Stimulated activated CD4-positive, alpha-beta T cell treated with anti-CD3 and anti-CD28 coated beads, Interleukin-1b, Interleukin-23, amount 100 ng/mL, for 1 hour (primary cell): ENCODE results near the gene PARP16.
A peak's percentile ranks its signal among the peaks of the same experiment; 100 is the strongest.

Experiments
- DNase-seq, 2 donors: peaks; one replicate each; pipeline ENCODE4 v3.0.0-alpha.2; 2020; ENCODE audit warnings: low read depth in 2 of 2

PARP16 gene

DNA sequence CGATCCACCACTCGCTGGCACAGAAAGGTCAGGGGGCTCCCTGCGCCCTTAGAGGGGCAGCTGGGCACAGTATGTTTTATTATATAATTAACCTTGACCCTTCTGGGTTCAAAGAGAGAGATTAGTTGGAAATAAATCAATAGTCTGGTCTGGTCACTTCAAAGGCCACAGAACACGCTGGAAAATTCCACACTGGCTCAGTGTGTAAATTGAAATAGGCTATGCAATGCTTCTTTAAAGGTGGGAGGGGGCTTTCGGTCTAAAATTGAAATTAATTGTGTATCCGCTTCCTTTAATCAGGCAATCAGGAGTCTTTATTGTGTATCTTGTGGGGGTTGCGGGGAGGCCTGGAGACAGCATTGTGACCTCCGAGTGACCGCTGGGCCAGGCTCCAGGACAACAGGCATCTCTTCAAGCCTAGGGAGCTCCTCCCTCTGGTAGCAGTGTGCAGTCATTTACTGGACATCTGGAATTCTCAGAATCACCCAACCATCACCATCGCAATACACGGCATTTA lies 25.8 kb upstream of the PARP16 start:
- no peak for DNase-seq

DNA sequence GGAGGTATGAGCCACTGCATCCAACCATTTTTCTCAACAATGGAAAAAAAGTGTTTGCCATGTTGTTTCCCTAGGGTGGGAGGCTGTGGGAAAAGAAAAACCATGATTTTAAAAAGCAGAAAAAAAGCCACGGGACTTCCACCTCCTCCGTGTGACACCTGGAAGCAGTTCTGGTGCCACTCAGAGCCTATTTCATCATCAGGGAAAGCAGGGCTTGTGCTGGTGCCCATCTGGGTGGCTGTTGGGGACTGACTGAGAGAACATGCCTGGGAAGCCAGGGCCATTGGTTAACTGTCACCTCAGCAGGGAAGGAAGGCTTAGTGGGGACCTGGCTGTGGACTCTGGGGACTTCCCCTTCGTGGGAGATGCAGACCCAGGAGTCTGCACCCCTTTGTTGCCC lies 25.1 kb upstream of the PARP16 start:
- no peak for DNase-seq

DNA sequence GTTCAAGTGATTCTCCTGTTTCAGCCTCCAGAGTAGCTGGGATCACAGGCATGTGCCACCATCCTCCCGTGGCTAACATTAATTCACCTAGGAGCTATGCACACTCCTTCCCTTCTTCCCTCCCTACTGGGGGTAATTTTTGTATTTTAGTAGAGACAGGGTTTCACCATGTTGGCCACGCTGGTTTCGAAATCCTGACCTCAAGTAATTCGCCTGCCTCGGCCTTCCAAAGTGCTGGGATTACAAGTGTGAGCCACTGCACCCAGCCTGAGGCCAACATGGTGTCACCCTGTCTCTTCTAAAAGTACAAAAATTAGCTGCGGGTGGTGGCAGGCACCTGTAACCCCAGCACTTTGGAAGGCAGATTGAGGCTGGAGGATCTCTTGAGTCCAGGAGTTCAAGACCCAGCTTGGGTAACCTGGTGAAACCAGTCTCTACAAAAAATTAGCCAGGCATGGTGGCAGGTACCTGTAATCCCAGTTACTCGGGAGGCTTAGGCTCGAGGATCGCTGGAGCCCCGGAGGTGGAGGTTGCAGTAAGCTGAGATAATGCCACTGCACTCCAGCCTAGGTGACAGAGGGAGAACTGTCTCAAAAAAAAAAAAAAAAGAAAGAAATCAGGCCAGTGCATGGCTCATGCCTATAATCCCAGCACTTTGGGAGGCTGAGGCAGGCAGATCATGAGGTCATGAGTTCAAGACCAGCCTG lies 23.9 kb upstream of the PARP16 start:
- no peak for DNase-seq

DNA sequence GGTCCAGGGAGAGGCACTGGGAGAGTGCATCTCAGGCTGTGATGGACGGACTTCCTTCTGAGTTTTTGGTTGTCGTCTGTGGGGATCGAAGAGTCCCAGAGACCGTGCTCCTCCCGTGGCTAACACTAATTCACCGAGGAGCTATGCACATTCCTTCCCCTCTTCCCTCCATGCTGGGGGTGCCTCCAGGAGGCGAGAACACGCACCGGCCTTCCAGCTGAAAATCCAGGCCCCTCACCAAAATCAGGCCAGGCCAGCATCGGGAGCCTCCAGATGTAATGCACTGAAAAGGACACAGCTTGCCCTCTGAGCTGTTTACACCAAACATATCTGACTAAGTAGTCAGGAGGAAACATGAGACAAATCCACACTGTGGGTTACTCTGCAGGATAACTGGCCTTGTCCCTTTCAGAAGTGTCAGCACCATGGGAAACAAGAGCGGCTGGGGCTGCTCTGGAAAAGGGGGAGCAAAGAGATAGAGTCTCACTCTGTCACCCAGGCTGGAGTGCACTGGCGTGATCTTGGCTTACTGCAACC lies 23.3 kb upstream of the PARP16 start:
- DNase-seq = no peak

DNA sequence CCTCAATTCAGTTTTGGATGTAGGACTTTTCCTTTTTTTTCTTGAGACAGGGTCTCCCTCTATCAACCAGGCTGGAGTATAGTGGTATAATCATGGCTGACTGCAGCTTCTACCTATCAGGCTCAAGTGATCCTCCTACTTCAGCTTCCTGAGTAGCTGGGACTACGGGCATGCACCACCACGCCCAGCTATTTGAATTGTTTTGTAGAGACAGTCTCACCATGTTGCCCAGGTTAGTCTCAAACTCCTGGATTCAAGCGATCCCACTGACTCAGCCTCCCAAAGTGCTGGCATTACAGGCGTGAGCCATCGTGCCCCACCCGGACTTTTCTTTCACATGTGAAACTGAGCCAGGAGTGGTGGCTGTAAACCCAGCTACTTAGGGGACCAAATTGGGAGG lies 21.3 kb upstream of the PARP16 start:
- no peak for DNase-seq

DNA sequence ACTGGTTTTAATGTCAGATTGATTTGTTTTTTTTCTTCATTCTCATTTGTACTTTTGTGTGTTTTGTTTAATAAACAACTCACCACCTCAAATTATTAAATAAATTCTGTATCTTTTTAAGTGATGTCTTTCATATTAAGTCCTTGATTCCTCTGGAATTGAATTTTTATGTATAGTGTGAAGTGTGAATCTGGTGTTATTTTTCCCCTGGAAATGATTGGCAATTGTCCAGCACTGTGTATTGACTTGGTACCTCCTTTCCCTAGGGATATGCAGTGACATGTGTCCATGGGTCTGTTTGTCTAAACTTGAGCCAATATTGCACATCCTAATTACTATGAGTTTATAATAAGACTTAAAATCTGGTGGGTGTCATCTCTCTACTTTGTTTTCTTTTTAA lies 19.9 kb upstream of the PARP16 start:
- DNase-seq = no peak

DNA sequence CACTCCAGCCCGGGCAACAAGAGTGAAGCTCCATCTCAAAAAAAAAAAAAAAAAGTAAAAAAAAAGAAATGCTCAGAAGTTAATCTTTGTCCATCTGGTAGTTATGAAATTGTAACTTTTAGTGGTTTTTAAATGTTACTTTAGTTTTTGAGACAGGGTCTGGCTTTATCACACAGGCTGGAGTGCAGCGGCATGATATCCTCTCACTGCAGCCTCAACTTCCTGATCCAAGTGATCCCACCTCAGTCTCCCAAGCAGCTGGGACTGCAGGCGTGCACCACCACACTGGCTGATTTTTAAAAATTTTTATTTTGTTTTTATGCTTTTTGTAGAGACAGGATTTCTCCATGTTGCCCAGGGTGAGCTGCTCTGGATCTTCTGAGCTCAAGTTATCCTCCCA lies 19.1 kb upstream of the PARP16 start:
- DNase-seq = no peak

DNA sequence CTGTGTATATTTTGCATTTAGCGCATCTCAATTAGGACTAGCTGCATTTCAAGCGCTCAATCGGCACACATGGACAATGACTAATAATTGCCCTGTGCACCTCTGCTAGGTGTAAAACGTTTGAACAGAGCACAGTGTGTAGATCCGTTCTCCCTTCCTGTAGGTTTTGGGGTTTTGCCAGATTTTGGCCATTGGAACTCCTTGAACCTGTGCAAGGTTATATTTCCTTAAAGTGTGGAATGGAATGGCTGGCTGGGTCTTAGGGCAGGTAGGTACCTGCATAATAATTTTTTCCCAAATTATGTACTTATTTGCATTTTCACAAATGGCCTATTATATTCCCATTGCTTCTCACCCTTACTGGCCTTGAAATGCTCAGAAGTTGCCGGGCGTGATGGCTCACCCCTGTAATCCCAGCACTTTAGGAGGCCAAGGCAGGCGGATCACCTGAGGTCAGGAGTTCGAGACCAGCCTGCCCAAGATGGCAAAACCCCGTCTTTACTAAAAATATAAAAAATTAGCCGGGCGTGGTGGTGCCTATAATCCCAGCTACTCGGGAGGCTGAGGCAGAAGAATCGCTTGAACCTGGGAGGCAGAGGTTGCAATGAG lies 18.6 kb upstream of the PARP16 start:
- no peak for DNase-seq

DNA sequence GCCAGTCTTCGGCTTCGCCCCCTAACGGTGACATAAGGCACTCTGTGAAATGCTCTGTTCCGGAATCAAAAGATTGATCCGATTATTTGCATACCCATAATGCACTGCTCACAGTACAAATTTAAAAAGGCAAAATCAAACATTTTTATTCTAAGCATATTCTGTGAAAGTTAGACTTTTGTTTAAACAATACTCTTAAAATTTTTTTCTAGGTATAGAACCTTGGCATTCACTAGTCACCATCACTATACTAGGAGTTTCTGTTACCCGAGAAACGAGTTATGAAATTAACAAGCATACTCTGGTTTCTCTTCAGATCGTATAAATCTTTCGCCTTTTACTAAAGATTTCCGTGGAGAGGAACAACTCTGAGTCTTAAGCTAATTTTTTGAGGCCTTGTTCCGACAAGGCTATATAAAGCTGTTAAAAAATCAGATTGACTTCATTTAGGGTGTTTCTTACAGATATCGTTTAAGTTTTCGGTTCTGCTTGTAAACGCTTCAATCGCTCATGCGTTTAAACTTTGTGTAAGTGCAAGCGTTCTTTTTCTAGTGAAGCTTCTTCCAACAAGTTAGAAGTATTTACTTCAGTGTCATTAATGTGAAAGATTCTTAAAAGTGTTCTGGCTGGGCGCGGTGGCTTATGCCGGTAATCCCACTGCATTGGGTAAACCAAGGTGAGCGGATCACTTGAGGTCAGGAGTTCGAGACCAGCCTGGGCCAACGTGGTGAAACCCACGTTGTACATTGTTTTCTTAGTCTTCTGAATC lies 17.9 kb upstream of the PARP16 start, which contains the start of gene RNU5B-1:
TSS of gene RNU5B-1 (plus strand) at position 297 of the 769 bp plus-strand sequence.
- peak; percentile 49 to 60 for DNase-seq

DNA sequence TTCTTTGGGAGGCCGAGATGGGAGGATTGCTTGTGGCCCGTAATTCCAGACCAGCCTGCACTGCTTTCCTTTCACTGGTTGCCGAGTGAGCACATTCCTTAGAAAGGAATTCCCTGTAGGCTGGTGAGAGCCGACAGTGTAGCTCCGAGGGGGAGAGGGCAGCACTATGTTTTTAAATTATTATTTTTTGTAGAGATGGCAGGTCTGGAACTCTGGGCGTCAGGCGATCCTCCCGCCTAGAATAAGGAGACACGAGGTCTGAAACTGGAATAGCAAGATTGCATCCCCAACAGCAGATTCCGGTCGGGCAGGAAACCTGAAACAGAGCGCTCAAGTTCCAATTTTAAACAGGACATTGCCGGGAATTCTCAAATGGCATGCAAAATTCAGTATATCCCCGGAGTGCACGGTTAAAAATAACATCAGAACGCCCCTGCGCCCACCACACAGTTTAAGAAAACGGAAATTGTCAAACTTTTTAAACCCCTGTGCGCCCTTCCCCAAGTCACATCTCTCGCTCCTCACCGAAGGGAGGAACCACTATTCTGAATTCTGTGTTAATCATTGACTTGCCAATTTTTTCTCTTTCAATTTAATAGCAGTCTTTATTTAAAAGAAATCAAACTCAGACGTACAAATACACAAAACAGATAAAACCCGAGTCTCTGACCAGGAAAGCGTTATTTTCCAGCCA lies 17.2 kb upstream of the PARP16 start:
- no peak for DNase-seq

DNA sequence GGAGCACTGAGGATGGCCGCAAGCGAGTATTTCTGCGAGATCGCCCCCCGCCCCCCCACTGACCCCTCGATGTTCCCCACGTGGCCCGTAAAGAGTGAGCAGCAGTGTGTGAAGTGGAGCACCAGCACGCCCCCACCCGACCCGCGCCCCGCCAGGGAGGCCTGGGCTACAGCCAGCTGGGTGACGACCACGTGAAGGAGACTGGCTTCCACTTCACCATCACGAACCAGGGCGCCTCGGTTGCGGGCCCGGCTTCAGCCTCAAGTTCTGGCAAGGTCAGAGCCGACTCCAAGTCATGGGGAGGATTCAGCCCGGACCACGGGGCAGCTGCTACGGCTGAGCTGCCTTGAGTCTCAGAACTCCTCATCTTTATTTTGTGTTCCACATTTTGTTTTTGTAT lies 15.4 kb upstream of the PARP16 start:
- DNase-seq = no peak

DNA sequence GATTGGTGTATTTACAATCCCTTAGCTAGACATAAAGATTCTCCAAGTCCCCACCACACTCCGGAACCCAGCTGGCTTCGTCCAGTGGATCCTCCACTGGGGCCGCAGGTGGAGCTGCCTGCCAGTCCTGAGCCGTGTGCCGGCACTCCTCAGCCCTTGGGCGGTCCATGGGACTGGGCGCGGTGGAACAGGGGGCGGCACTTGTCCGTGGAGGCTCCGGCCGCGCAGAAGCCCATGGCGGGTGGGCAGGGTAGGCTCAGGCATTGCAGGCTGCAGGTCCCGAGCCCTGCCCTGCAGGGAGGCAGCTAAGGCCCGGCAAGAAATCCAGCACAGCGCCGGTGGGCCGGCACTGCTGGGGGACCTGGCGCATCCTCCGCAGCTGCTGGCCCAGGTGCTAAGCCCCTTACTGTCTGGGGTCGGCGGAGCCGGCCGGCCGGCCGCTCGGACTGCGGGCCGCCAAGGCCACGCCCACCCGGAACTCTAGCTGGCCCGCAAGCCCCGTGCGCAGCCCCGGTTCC lies 14.3 kb upstream of the PARP16 start:
- no peak for DNase-seq

DNA sequence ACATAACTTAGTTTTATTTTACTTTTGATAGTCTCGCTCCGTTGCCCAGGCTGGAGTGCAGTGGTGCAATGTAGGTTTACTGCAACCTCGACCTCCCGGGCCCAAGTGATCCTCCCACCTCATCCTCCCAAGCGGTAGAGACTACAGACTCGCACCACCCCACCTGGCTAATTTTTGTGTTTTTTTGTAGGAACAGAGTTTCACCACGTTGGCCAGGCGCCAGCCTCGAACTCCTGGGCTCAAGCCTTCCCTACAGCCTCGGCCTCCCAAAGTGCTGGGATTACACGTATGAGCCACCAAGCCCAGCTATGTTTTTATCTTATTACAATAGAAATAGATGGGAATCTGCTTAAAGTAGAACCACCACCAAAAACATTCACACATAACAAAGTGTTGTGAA lies 12.0 kb upstream of the PARP16 start:
- no peak for DNase-seq

DNA sequence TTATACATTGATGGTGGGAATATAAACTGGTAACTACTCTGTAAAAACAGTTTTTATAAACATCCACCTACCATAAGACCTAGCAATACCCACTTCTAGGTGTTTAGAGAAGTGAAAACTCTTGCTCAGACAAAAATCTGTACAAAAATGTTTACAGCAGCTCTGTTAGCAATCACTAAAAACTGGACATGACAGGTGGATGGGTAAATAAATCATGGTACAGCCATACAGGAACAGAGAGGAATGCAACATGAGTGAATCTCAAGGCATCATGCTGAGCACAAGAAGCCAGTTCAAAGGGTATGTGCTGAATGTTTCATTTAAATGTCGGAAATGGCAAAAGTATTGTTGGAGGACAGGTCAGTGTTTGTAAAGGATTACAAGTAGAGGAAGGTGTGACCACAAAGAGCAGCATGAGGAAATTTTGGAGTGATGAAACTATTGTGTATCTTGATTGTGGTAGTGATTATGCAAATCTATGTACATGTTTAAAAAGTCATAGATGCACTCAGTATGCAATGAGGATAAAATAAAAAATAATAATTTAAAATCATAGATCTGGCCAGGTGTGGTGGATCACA lies 6.3 kb upstream of the PARP16 start:
- no peak for DNase-seq

DNA sequence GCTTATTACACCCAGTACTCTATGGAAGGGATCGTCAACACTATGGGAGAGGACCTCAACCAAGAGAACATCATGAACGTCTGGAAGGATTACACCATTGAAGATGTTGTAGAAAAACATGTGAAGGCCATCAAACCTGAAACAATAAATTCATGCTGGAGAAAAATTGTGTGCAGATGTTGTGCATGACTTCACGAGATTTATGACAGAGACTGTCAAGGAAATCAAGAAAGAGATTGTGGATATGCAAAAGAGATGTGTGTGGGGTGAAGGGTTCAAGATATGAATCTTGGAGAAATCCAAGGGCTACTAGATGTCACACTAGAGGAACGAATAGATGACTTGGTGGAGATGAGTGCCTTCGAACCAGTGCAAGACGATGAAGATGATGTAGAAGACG lies 3.5 kb upstream of the PARP16 start:
- DNase-seq = no peak

DNA sequence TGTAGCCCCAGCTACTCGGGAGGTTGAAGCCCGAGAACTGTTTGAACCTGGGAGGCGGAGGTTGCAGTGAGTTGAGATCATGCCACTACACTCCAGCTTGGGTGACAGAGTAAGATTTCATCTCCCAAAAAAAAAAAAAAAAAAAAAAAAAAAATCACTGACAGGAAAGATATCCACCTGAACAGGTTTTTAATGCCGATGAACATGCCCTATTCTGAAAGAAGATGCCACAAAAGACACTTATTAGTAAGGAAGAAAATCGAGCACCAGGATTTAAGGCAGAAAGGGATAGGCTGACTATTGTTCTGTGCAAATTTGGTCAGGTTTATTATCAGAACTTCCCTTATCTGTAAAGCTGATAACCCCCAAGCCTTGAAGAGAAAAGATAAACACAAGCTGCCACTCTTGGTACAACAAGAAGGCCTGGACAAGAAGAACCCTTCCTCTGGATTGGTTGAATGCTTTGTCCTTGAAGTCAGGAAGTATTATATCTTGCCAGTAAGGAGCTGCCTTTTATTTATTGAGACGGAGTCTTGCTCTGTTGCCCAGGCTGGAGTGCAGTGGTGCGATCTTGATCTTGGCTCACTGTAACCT lies 2.7 kb upstream of the PARP16 start:
- DNase-seq = no peak

DNA sequence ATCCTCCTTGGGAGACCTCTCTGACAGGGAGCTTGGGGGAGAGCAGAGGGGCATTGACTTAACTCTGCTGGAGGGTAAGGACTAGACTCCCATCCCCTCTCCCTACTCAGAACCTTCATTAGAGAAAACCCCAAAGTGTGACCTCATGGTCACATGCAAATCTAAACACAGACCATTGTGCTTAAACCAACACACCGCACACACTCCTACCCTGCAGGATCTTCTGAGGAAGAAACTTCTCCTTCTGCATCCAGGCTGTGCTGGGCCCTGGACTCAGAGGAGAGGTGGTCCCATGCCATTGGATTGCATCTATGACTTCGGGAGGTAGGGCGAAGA lies 805 bp upstream of the PARP16 start:
- no peak for DNase-seq

DNA sequence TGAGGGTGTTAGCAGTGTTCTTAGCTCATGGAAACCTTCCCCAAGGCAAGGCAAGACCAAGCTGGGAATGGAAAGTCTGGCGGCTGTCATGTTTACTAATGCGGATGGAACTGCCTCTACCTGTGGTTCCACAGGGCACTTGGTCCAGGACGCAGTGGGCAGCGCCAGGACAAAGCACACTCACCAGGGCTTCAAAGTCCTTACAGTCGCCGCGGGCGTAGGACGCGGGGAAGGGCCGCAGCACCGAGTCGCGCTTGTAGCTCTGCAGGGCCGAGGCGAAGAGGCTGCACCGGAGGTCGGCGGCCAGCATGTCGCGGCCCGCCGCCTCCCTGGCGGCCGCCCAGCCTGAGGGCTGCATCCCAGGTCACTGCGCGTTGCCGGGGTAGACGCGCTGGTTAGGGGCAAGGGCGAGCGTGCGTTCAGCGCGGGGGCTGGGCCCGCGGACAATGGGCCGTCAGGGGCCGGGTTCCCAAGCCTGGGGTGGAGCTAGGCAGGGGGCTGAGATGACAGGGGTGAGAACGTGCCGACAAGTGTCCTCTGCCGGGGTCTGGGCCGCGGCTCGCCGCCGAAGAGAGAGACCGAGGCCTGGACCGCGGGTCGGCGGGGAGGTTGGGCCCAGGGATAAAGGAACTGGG lies 497 bp downstream of the PARP16 start:
- DNase-seq = no peak

DNA sequence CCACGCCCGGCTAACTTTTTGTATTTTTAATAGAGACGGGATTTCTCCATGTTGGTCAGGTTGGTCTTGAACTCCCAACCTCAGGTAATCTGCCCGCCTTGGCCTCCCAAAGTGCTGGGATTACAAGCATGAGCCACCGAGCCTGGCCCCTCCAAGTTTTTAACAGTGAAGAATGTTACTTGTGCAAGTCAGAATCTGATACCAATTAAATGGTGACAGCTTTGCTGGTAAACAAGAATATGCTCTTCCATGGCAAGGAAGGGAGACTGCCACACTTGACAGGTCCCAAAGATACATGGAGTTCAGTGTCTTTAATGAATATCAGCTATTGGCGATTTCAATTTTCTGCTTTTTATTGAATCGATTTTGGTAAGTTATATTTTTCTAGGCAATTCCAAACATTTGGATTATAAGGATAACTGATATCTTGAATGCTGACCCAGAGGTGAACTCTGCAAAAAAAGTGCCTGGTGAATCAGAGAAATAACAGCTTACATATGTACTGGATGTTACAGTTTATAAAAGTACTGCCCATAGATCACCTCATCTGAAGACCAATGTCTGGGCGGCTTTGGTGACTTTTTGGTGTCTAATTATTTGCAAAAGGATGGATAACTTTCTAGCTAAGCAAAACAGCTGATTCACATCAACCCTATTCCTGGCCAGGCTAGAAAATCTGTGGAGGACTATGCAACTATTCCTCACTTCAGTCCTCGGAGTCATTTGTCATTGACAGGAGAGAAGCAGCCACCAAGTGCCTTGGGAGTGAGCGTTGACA lies 1.2 kb downstream of the PARP16 start:
- DNase-seq = no peak

DNA sequence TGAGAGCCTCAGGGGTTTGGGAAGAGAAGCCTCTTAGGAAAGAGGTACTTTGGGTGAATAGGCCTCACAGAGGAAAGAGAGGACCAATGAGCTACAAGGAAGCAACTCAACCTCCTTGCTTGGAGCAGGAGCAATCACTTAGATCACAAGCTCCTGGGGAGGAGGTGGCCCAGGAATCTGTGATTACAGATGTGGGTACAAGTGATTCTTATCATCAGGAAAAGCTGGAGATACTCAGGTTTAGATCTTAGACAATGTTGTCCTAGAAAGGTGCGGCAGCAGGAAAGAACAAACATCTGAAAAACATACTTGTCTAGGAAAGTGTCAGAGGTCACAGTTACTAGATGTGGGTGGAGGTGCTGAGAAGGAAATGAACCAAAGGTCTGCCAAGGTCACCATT lies 8.2 kb downstream of the PARP16 start:
- no peak for DNase-seq
